ENCODE measurements around the gene PEG3.

The PEG3 gene

DNA sequence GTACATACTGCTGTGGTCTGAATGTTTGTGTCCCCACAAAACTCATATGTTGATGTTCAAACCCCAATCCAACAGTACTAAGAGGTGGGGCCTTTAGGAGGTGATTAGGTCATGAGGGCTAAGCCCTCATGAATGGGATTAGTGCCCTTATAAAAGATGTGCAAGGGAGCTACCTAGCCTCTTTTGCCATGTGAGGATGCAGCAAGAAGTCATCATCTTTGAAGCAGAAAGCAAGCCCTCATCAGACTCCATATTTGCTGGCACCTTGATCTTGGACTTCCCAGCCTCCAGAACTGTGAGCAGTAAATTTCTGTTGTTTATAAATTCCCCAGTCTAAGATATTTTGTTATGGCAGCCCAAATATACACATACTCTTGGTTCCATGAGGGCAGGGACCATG lies 33.9 kb downstream of the PEG3 start:
- DNase-seq = no peak
